NCI-H2227 (cell line): ENCODE results near the gene DBNDD1.
"Not testable (repeated sequence)": the region's sequence is repeated elsewhere in the genome, so short reads cannot be mapped to it uniquely, and the experiment has no call there.

Source experiments
- DNase-seq: peaks from one replicate; lab custom pipeline; 2025; ENCODE audit not compliant: unreplicated experiment; lab: John Stamatoyannopoulos, UW

The DBNDD1 gene, protein sequence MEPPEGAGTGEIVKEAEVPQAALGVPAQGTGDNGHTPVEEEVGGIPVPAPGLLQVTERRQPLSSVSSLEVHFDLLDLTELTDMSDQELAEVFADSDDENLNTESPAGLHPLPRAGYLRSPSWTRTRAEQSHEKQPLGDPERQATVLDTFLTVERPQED

DNA sequence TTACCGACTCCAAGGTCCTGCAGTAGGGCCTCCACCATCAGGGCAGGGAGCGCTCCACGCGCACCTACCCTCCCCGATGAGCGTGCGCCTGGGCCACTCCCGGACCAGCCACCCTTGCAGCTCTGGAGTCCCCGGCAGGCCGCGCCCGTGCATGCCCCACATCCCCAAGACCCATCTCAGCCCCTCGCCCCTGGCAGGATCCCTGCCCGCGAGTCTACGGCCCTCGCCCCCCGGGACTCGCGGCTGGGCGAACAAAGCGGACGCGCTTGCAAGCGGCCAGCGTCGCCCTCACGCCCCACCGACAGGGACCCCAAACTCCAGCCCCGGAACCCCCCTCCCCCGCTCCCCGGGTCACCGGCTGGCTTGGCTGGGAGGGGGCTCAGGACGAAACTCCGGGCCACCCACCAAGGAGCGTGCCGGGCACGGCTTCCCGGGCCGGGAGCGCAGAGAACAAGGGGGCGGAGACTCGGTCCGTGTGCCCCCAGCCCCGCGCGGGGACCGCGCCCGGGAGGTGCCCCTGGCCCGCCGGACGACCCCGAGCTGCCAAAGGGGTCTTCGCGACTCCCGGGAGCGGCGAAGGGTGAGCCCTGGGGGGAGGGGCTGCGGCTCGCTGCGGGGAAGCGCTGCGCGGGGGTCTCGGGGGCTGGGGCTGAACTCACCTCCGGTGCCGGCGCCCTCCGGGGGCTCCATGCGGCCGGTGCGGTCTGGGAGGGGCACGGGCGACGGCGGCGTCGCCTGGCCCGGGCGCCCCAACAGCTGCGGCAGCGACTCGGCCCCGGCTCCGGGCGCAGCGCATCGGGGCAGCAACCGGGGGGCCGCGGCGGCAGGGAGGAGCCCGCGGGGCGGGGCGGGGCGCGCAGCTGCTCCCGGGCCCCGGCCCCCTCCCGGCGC, at the start of gene DBNDD1:
Gene DBNDD1, minus strand, starts transcription at position 805 of the 891 bp plus-strand sequence. Its CDS starts 115 bp downstream, at position 690.
- peak; percentile 24 for DNase-seq

DNA sequence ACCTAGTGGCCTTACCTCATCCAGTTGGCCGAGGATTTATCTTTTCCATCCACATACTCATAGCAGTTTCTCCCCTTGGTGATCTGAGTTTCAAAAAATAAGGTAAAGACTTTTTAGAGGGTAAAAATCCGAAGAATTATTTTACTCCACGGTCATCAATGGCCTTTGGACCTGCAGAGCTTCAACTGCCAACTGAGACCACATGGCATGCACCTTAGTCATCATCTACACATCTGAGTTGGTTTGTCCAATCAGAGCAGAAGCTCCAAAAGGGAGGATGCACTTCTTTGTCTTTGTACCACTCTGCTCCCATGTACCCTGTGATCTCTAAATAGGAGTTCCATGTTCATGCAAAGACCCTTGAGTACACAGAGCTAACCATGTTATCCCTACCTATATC, 42.2 kb upstream of the DBNDD1 start:
- no peak for DNase-seq

DNA sequence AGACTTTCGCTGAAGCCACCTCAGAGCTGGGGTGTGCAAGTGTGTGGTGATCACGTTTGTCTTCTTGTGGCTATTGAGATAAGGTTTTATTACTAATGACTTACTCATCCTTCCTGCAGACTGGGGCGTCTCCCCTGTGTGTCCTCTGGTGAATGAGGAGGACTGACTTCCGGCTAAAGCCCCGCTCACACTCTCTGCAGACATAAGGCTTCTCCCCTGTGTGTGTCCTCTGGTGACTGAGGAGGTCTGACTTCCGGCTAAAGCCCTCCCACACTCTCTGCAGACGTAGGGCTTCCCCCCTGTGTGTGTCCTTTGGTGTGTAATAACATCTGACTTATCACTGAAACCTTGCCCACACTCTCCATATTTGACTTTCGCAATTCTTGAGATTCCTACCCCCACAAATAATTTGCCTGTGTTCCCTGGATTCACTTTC, 38.5 kb upstream of the DBNDD1 start:
- DNase-seq = no peak

DNA sequence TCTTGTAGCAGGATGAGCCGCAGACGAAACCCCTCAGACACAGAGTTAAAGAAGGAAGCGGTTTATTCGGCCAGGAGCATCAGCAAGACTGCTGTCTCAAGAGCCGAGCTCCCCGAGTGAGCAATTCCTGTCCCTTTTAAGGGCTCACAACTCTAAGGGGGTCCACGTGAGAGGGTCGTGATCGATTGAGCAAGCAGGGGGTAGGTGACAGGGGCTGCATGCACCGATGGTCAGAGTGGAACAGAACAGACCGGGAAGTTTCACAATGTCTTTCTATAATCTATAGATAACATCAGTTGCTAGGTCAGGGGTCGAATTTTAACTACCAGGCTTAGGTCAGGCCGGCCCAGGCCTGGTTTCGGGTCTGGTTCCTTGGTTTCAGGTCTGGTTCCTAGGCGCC, 37.3 kb upstream of the DBNDD1 start:
- not testable (repeated sequence) for DNase-seq

DNA sequence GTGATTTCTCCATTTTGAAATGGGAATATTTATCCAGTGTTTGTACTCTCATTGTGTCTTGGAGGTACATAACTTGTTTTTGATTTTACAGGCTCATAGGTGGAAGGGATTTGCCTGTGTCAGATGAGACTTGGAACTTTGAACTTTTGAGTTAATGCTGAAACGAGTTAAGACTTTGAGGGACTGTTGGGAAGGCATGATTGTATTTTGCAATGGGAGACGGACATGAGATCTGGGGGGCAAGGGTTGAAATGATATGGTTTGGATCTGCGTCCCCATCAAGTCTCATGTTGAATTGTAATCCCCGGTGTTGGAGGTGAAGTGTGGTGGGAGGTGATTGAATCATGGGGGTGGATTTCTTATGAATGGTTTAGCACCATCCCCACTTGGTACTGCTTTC, 36.1 kb upstream of the DBNDD1 start:
- DNase-seq = no peak

DNA sequence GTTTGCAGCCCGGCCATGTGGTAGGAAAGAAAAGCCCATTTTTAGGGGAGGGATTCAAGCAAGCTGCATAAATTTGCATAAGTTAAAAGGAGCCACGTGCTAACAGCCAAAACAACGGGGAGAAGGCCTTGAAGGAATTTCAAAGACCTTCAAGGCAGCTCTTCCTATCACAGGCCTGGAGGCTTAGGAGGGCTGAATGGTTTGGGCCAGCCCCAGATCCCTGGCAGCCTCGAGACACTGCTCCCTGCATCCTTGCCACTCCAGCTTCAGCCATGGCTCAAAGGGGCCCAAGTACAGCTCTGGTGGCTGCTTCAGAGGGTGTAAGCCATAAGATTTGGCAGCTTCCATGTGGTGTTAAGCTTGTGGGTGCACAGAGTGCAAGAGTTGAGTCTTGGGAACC, 35.3 kb upstream of the DBNDD1 start:
- no peak for DNase-seq

DNA sequence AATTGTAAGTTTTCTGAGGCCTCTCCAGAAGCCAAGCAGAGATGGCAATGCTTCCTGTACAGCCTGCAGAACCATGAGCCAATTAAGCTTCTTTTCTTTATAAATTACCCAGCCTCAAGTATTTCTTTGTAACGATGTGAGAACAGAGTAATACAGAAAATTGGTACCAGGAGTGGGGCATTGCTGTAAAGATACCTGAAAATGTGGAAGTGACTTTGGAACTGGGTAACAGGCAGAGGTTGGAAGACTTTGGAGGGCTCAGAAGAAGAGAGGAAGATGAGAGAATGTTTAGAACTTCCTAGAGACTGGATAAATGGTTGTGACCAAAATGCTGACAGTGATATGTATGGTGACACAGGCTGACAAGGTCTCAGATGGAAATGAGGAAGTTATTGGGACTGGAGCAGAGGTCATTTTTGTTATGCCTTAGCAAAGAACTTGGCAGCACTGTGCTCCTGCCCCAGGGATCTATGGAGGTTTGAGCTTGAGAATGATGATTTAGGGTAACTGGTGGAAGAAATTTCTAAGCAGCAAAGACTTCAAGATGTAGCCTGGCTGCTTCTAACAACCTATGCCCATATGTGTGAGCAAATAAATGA, 34.7 kb upstream of the DBNDD1 start:
- no peak for DNase-seq

DNA sequence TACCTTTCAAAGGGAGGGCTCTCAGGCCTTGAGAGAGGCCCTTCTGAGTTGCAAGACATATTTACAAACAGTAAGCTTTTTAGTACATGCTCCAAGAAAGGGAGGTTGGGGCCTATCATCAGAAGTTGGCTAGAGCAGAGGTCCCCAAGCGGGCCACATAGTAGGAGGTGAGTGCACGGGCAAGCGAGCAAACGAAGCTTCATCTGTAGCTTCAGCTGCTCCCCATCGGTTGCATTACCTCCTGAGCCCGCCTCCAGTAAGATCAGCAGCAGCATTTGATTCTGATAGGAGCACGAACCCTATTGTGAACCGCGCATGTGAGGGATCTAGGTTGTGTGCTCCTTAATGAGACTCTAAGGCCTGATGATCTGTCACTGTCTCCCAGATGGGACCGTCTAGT, 31.7 kb upstream of the DBNDD1 start:
- no peak for DNase-seq

DNA sequence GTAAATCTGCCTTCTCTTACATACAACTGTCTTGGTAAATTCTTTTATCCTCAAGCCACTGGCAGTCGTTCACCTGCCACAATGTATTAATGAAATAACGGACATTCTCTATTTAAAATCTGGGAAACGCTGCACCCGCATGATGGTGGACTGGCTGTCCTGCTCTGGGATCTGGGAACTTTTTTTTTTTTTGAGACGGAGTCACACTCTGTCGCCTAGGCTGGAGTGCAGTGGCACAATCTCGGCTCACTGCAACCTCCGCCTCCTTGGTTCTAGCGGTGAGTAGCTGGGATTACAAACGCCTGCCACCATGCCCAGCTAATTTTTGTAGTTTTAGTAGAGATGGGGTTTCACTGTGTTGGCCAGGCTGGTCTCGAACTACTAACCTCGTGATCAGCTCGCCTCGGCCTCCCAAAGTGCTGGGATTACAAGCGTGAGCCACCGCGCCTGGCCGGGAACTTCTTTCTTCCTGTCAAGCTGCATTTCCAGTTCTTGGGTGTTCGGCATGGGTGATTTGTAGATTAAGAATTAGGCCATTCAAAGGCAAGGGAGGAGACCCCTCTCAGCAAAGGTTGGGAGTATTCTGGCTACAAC, 29.6 kb upstream of the DBNDD1 start:
- DNase-seq = no peak

DNA sequence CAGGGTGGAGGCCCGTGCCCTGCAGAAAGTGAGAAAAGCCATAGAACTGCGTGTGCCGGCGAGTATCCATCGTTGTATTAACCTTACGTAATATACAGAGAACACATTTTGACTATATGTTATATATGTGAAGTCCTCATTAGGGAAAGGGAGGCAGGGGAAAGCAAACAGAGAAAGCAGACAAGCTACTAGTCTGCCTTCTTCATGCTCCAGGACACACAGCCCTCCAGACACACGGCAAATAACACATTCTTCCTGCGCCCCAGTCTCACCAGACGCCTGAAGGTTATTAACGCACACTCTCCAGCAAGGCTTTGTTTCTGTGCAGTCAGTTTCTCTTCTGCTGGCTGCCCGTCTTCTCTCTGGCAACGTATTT, 29.1 kb upstream of the DBNDD1 start:
- DNase-seq = no peak

DNA sequence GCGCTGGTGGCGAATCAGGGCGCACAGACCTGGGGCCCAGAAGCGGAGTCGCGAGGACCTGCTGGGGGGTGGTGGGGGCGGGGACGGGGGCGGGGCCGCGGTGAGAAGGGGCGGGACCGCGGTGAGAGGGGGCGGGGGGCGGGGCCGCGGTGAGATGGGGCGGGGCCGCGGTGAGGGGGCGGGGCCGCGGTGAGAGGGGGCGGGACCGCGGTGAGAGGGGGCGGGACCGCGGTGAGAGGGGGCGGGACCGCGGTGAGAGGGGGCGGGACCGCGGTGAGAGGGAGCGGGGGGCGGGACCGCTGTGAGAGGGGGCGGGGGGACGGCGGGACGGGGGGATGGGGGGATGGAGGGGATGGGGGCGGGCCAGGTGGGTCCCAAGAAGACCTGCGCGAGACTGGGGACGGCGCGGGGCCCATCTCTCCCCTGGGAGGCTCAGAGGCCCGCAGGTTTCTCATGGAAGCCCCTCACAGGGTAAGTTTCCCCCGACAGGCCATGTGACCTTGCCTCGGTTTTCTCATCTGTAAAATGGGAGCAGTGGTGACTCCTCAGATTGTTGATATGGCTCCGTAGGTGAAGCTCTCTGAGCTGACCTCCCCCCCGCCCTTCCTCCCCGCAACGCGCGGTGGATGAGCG, 28.6 kb upstream of the DBNDD1 start:
- peak; percentile 9 for DNase-seq

DNA sequence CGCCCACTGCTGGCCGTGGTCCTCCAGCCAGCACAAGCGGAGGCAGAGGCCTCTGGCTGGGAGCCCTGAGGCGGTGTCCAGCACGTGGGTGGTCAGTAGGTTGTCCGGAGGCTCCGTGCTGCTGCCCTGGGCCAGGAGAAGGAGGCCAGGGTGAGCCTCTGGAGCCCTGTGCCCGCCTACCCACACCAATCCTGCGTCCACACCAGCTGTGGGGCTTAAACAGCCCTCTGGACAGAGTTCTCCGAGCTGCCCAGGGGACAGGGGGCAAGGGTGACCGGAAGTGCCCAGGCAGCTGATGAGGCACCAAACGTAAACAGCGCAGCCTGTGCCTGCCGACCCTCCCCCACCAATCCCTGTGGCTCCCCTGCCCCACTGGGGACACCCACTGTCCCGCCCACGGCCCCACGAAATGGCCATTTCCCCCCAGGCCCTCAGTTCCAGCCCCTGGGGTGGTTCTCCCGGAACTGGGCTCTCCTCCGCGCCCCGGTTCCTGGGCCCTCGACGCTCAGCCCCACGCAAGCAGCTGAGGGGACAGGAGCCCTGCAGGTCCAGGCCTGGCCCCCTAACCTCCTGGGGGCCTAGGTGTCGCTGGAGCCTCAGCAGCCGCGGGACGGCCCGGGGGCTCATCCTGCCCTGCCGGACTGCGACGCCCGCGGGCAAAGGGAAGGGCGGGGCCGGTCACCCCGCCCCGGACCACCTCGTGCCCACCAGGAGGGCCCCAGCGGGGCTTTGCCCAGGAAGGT, 27.9 kb upstream of the DBNDD1 start:
- peak; percentile 29 for DNase-seq

DNA sequence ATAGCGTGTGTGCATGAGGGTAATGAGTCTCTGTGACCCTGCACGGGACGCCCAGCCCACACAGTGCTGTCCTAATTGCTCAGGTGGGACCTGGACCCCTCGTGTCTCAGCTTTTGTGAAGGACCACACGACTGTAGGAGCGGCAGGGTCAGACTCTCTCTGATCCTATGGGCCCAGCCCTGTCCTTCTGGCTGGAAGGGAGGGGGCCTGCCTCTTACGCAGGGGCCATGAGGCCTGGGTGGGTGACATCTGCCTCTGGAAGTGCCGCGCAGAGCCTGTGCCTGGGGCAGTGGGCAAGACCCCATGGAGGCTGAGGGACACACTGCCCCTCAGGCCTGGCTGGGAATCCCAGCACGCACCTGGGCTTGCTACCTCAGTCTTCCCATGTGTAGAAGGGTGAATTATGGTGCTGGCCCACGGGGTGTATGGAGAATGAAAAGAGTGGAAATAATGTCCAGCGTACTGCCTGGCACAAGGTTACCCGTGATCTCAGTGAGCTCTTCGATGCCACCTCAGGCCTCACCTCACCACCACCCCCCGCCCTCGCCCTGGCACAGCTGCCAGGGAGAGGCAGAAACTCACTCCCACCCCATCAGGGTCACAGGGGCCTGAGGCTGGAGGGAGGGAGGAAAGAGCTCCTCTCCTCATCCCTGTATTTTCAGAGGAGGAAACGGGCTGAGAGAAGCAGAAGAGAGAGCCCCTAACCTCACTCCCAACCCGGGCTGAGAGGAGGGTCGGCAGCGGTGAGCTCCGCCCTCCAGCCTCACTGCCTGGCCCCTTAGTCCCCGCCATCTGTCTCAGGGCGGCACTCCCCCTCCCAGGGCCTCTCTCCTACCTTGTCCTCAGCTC, 27.1 kb upstream of the DBNDD1 start:
- peak; percentile 72 for DNase-seq

DNA sequence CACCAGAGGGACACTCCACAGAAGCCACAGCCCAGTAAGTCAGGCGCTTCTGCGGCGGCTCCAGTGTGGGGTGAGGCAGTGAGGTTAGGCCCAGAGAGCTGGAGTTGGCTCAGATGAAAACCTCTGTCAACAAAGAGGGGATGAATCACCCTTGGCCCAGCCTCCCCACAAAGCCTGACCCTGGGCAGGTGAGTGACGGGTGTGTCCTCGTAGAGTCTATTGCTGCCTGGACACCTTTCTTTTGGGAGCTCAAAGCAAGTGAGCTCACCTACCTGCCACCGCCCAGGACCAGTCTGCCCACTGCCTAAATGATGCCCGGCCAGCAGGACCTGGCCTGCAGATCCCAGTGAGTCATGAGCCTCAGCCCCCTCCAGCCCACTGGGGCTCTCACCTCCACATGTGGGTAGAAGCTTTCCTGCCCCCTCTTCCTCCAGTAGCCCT, 24.9 kb upstream of the DBNDD1 start:
- DNase-seq = no peak

DNA sequence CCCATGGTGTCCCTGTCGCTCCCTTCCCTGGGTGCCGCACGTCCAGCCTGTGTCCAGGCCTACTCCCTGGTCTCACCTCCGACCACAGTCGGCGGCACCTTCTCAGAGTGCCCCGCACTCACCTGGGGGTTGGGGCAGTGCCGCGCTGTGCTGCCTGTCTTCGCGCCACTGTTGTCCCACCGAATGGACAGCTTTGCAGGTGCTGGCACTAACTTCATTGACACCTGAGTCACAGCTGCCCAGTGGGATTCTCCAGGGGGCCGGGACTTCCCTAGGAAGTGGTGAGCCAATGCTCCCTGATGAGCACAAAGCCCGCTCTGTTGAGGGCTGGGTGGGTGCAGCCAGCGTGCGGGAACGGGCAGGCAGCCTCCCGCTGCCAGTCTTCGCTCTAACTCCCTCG, 24.3 kb upstream of the DBNDD1 start:
- no peak for DNase-seq

DNA sequence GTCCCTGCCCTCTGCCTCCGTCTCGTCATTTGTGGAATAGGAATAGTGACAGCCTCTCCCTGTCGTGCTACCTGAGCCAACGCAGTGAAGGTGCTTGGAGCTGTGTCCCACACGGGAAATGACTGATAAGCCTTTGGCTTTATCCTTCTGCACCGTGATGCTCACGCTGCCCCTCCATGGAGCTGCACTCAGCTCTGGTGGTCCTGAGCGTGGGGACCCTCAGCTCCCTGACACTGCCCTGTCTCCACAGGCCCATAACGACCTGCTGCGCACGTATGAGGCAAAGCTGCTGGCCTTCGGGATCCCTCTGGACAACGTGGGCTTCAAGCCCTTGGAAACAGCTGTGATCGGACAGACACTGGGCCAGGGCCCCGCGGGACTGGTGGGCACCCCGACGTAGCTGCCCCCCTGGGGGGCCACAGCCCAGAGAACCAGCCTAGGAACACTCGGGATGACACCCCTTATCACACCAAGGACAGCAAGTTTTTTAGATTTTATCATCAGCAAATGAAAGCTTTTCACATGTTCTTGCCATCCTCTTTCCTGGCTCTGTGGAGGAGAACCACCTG, 23.8 kb upstream of the DBNDD1 start:
- DNase-seq = no peak

DNA sequence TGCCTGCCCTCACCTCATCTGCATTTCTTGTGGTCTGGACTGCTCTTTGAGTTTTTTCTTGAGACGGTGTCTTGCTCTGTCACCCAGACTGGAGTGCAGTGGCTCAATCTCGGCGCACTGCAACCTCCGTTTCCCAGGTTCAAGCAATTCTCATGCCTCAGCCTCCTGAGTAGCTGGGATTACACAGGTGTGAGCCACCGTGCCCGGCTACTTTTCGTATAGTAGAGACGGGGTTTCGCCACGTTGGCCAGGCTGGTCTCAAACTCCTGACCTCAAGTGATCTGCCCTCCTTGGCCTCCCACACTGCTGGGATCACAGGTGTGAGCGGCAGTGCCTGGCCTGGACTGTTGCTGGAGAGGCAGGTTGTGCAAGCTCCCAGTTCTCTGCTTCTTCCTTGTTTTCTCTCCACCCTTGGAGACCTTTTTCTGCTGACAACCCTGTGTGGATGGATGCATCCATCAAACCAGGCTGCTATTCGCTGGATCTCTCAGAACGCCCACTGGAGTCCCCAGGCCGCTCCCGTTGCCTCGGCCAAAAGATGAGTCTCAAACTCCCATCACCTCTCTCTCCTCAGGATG, 22.7 kb upstream of the DBNDD1 start:
- DNase-seq = no peak

DNA sequence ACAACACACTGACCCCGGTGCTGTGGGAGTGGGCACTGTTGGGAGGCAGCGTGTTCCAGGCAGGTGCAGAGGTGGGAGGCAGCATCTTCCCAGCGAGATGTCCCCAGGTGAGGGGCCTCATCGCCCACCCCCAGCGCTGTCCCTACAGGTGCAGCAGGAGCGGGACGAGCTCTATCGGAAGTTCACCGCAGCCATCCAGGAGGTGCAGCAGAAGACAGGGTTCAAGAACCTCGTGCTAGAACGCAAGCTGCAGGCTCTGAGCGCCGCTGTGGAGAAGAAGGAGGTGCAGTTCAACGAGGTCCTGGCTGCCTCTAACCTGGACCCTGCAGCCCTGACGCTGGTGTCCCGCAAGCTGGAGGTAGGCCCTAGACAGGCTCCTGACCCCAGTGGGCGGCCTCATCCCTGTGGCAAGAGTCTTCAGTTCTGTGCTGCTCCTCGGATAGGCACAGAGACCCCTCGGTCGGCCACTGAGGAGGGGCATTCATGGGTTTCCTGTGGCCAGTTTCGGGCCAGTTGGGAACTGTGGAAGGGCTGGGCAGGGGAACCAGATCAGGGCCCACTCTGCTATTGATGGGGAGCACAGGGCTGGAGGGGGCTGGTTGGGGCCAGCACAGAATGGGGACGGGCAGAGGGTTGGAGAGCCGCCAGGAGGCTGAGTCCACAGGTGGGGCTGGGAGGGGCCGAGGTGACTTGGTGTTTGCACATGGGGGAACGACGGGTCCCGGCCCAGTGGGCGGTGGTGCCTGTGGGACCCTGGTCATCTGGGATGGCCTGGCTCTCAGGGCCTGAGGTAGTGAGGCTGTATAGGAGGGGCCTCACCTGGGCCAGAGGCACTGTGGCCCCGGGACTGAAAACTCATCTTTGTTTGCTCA, 21.1 kb upstream of the DBNDD1 start:
- DNase-seq = no peak
